ENCODE measurements around the gene MYO16. TPM values are rescaled to one million over a fixed set of nuclear protein-coding genes. Genes with fewer than 3 reads are reported as not detected.

MYO16 gene
- total RNA-seq, 1 donor, result not detected

- H3K36me3 ChIP-seq (ENCODE audit: insufficient read depth, low read length), result no peaks in the 10 kb centered on the region
- no peaks in the 10 kb centered on the region for H3K79me2 ChIP-seq (ENCODE audit: insufficient read depth, low read length)
- H3K4me2 ChIP-seq (ENCODE audit: insufficient read depth, low read length), result no peak overlapping the region
- no peak overlapping the region for H2AFZ ChIP-seq (ENCODE audit: low read length)
- H3K4me3 ChIP-seq (ENCODE audit: insufficient read depth, low read length), result no peak overlapping the region
- no peaks in the 10 kb centered on the region for H3K27me3 ChIP-seq (ENCODE audit: insufficient read depth, low read length)
- no peaks in the 10 kb centered on the region for H3K9me3 ChIP-seq (ENCODE audit: low read depth, low read length)
- no peak for DNase-seq (ENCODE audit: insufficient read length, low spot score, missing footprints)
- TF ChIP-seq CTCF (IDR thresholded peaks at IDR 0.05; ENCODE audit: extremely low read depth, low read depth, low read length), result no peak
- no peaks in the 10 kb centered on the region for H3K4me1 ChIP-seq (ENCODE audit: insufficient read depth, low read length)
- H3K27ac ChIP-seq (ENCODE audit: low read depth, low read length), result no peak overlapping the region
- no peaks in the 10 kb centered on the region for H4K20me1 ChIP-seq (ENCODE audit: insufficient read depth, low read length)
These were observed 249.3 kb downstream of the MYO16 start for GRCh38 chr13:108878732-108879131.

GRCh38 chr13:108889324-108889984 lies 260.0 kb downstream of the MYO16 start:
- H3K4me1 ChIP-seq (ENCODE audit: insufficient read depth, low read length), result no peaks in the 10 kb centered on the region
- no peak for DNase-seq (ENCODE audit: insufficient read length, low spot score, missing footprints)
- H3K79me2 ChIP-seq (ENCODE audit: insufficient read depth, low read length), result no peaks in the 10 kb centered on the region
- no peaks in the 10 kb centered on the region for H3K36me3 ChIP-seq (ENCODE audit: insufficient read depth, low read length)
- no peaks in the 10 kb centered on the region for H4K20me1 ChIP-seq (ENCODE audit: insufficient read depth, low read length)
- no peaks in the 10 kb centered on the region for H3K9me3 ChIP-seq (ENCODE audit: low read depth, low read length)
- H3K4me2 ChIP-seq (ENCODE audit: insufficient read depth, low read length), result no peak overlapping the region
- no peak overlapping the region for H3K4me3 ChIP-seq (ENCODE audit: insufficient read depth, low read length)
- no peak overlapping the region for H2AFZ ChIP-seq (ENCODE audit: low read length)
- no peak for TF ChIP-seq CTCF (IDR thresholded peaks at IDR 0.05; ENCODE audit: extremely low read depth, low read depth, low read length)
- no peak overlapping the region for H3K27ac ChIP-seq (ENCODE audit: low read depth, low read length)
- no peaks in the 10 kb centered on the region for H3K27me3 ChIP-seq (ENCODE audit: insufficient read depth, low read length)

- Histone ChIP-seq H3K4me3 (ENCODE audit: insufficient read depth, low read length) (no peak overlapping the region), H4K20me1 (ENCODE audit: insufficient read depth, low read length) (no peaks in the 10 kb centered on the region), H3K36me3 (ENCODE audit: insufficient read depth, low read length) (no peaks in the 10 kb centered on the region), H3K79me2 (ENCODE audit: insufficient read depth, low read length) (no peaks in the 10 kb centered on the region), H3K27me3 (ENCODE audit: insufficient read depth, low read length) (no peaks in the 10 kb centered on the region), H3K4me1 (ENCODE audit: insufficient read depth, low read length) (no peaks in the 10 kb centered on the region), H3K4me2 (ENCODE audit: insufficient read depth, low read length) (peak overlapping the region; percentile 10), H2AFZ (ENCODE audit: low read length) (no peak overlapping the region), H3K27ac (ENCODE audit: low read depth, low read length) (no peak overlapping the region), H3K9me3 (ENCODE audit: low read depth, low read length) (no peaks in the 10 kb centered on the region)
- DNase-seq (ENCODE audit: insufficient read length, low spot score, missing footprints), result peak; percentile 19
- peak; percentile 52 for TF ChIP-seq CTCF (IDR thresholded peaks at IDR 0.05; ENCODE audit: extremely low read depth, low read depth, low read length)
These were observed 265.9 kb downstream of the MYO16 start for GRCh38 chr13:108895220-108895704.

GRCh38 chr13:108897955-108898354 lies 268.5 kb downstream of the MYO16 start:
- TF ChIP-seq CTCF (IDR thresholded peaks at IDR 0.05; ENCODE audit: extremely low read depth, low read depth, low read length), result no peak
- H3K36me3 ChIP-seq (ENCODE audit: insufficient read depth, low read length), result no peaks in the 10 kb centered on the region
- H4K20me1 ChIP-seq (ENCODE audit: insufficient read depth, low read length), result no peaks in the 10 kb centered on the region
- H3K4me1 ChIP-seq (ENCODE audit: insufficient read depth, low read length), result no peaks in the 10 kb centered on the region
- no peaks in the 10 kb centered on the region for H3K79me2 ChIP-seq (ENCODE audit: insufficient read depth, low read length)
- peak overlapping the region; percentile 20 for H3K4me2 ChIP-seq (ENCODE audit: insufficient read depth, low read length)
- H2AFZ ChIP-seq (ENCODE audit: low read length), result peak overlapping the region; percentile 22
- H3K4me3 ChIP-seq (ENCODE audit: insufficient read depth, low read length), result peak overlapping the region; percentile 30
- H3K27me3 ChIP-seq (ENCODE audit: insufficient read depth, low read length), result no peaks in the 10 kb centered on the region
- H3K9me3 ChIP-seq (ENCODE audit: low read depth, low read length), result no peaks in the 10 kb centered on the region
- DNase-seq (ENCODE audit: insufficient read length, low spot score, missing footprints), result no peak
- H3K27ac ChIP-seq (ENCODE audit: low read depth, low read length), result no peak overlapping the region

Measured in osteoblast (primary cell).